Measurements from ENCODE around the gene EHHADH. TPM values are rescaled to one million over a fixed set of nuclear protein-coding genes. Genes with fewer than 3 reads are reported as not detected.

The EHHADH gene
- total and polyA plus RNA-seq, 2 of the 13 experiments (the other 11 are each of a cell fraction or from before 2014, with no cell fraction given), result 14.5 to 38.9 TPM

GRCh38 chr3:185250653-185251052 is 3.2 kb downstream of the EHHADH start (continued):
- TF ChIP-seq ZBTB46 (CRISPR knock-in tag; IDR thresholded peaks at IDR 0.05; ENCODE audit: borderline replicate concordance), result no peak
- TF ChIP-seq, protein P1, sequence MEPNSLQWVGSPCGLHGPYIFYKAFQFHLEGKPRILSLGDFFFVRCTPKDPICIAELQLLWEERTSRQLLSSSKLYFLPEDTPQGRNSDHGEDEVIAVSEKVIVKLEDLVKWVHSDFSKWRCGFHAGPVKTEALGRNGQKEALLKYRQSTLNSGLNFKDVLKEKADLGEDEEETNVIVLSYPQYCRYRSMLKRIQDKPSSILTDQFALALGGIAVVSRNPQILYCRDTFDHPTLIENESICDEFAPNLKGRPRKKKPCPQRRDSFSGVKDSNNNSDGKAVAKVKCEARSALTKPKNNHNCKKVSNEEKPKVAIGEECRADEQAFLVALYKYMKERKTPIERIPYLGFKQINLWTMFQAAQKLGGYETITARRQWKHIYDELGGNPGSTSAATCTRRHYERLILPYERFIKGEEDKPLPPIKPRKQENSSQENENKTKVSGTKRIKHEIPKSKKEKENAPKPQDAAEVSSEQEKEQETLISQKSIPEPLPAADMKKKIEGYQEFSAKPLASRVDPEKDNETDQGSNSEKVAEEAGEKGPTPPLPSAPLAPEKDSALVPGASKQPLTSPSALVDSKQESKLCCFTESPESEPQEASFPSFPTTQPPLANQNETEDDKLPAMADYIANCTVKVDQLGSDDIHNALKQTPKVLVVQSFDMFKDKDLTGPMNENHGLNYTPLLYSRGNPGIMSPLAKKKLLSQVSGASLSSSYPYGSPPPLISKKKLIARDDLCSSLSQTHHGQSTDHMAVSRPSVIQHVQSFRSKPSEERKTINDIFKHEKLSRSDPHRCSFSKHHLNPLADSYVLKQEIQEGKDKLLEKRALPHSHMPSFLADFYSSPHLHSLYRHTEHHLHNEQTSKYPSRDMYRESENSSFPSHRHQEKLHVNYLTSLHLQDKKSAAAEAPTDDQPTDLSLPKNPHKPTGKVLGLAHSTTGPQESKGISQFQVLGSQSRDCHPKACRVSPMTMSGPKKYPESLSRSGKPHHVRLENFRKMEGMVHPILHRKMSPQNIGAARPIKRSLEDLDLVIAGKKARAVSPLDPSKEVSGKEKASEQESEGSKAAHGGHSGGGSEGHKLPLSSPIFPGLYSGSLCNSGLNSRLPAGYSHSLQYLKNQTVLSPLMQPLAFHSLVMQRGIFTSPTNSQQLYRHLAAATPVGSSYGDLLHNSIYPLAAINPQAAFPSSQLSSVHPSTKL (CRISPR knock-in tag; IDR thresholded peaks at IDR 0.05), result peak; percentile 70
- TF ChIP-seq DPF2 (CRISPR knock-in tag; IDR thresholded peaks at IDR 0.05; ENCODE audit: borderline replicate concordance, low read depth), result no peak
- 0 out of 2 replicates have a peak, but pooled peaks have one; percentile 43 for TF ChIP-seq BCL6 (CRISPR knock-in tag; IDR thresholded peaks at IDR 0.05)
- TF ChIP-seq ATM (IDR thresholded peaks at IDR 0.05; ENCODE audit: borderline replicate concordance), result peak; percentile 76; the same call in 1 of the 2 replicates
- peak; percentile 76; the same call in 1 of the 2 replicates for TF ChIP-seq MEF2D (CRISPR knock-in tag; IDR thresholded peaks at IDR 0.05)
- TF ChIP-seq PAXIP1 (CRISPR knock-in tag; conservative IDR thresholded peaks at IDR 0.05), result peak; percentile 89
- TF ChIP-seq ZNF468 (CRISPR knock-in tag; IDR thresholded peaks at IDR 0.05), result no peak
- peak; percentile 43; the same call in 1 of the 2 replicates for TF ChIP-seq FOXJ3 (CRISPR knock-in tag; IDR thresholded peaks at IDR 0.05; ENCODE audit: borderline replicate concordance)
- peak; percentile 48; the same call in 1 of the 2 replicates for TF ChIP-seq NFIC (IDR thresholded peaks at IDR 0.05; ENCODE audit: low read length)
- no peak for TF ChIP-seq MAX (IDR thresholded peaks at IDR 0.05)
- peak; percentile 67; the same call in 1 of the 2 replicates for TF ChIP-seq RXRB (CRISPR knock-in tag; IDR thresholded peaks at IDR 0.05; ENCODE audit: borderline replicate concordance)
- TF ChIP-seq ADNP (CRISPR knock-in tag; IDR thresholded peaks at IDR 0.05), result no peak
- TF ChIP-seq, protein P2, sequence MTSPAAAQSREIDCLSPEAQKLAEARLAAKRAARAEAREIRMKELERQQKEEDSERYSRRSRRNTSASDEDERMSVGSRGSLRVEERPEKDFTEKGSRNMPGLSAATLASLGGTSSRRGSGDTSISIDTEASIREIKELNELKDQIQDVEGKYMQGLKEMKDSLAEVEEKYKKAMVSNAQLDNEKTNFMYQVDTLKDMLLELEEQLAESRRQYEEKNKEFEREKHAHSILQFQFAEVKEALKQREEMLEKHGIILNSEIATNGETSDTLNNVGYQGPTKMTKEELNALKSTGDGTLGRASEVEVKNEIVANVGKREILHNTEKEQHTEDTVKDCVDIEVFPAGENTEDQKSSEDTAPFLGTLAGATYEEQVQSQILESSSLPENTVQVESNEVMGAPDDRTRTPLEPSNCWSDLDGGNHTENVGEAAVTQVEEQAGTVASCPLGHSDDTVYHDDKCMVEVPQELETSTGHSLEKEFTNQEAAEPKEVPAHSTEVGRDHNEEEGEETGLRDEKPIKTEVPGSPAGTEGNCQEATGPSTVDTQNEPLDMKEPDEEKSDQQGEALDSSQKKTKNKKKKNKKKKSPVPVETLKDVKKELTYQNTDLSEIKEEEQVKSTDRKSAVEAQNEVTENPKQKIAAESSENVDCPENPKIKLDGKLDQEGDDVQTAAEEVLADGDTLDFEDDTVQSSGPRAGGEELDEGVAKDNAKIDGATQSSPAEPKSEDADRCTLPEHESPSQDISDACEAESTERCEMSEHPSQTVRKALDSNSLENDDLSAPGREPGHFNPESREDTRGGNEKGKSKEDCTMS (CRISPR knock-in tag; conservative IDR thresholded peaks at IDR 0.05), result no peak
- TF ChIP-seq PHF21A (CRISPR knock-in tag; IDR thresholded peaks at IDR 0.05), result peak; percentile 57; the same call in 1 of the 2 replicates
- TF ChIP-seq EED (CRISPR knock-in tag; IDR thresholded peaks at IDR 0.05), result no peak
- TF ChIP-seq MIXL1 (CRISPR knock-in tag; IDR thresholded peaks at IDR 0.05), result peak; percentile 80
- TF ChIP-seq NCOA2 (CRISPR knock-in tag; IDR thresholded peaks at IDR 0.05), result peak; percentile 53; the same call in 1 of the 2 replicates
- TF ChIP-seq NR2F6 (IDR thresholded peaks at IDR 0.05), result 0 out of 2 replicates have a peak, but pooled peaks have one; percentile 14
- TF ChIP-seq NR2F6 (CRISPR knock-in tag; IDR thresholded peaks at IDR 0.05), result 0 out of 2 replicates have a peak, but pooled peaks have one; percentile 8
